Measurements from ENCODE around the gene CCDC17.

Gene CCDC17

GRCh38 chr1:45574105-45574626, 49.7 kb downstream of the CCDC17 start:
- DNase-seq: no peak

GRCh38 chr1:45573231-45573804, 50.5 kb downstream of the CCDC17 start:
- DNase-seq: no peak

GRCh38 chr1:45570631-45571030, 53.2 kb downstream of the CCDC17 start:
- no peak for DNase-seq
